ENCODE measurements around the gene CEP70. TPM values are rescaled to one million over a fixed set of nuclear protein-coding genes. Genes with fewer than 3 reads are reported as not detected.
"Not testable (repeated sequence)": the region's sequence is repeated elsewhere in the genome, so short reads cannot be mapped to it uniquely, and the experiment has no call there.

CEP70 gene
- total and polyA plus RNA-seq, 8 donors: 13.6 to 44.0 (median 22.8) TPM

DNA sequence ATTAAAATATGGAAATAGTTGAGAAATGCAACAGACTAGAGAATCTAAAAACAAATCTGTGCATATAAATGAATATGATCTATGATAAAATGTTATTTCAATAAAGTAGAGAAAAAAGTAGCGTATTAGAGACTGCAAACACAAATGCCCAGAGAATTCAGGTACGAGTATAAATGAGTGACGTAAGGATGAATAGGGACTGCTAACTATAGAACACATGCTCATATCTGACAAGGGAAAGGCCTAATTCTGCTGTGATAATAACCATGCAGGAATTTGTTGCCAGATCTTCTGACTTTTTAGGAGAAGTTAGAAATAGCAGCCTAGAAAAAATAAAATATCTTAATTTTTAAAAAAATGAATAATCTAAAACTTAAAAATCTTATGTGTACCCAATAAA lies 86.5 kb downstream of the CEP70 start:
- DNase-seq (no peak), FAIRE-seq (no peak), ATAC-seq (no peak)
- Histone ChIP-seq H3K4me3 (no peak overlapping the region), H3K27ac (no peak overlapping the region), H3K4me1 (no peaks in the 10 kb centered on the region), H3K36me3 (peaks cover 0 to 7% (median 0%) of the 10 kb centered on the region in 3 donors), H3K27me3 (no peaks in the 10 kb centered on the region), H3K9me3 (no peaks in the 10 kb centered on the region)
- intact Hi-C loops (cut with DNase I): no loop called here
- 96 to 97% methylated on average over 3 of the region's 3 CpGs for WGBS, 2 donors
- TF ChIP-seq, protein P1, sequence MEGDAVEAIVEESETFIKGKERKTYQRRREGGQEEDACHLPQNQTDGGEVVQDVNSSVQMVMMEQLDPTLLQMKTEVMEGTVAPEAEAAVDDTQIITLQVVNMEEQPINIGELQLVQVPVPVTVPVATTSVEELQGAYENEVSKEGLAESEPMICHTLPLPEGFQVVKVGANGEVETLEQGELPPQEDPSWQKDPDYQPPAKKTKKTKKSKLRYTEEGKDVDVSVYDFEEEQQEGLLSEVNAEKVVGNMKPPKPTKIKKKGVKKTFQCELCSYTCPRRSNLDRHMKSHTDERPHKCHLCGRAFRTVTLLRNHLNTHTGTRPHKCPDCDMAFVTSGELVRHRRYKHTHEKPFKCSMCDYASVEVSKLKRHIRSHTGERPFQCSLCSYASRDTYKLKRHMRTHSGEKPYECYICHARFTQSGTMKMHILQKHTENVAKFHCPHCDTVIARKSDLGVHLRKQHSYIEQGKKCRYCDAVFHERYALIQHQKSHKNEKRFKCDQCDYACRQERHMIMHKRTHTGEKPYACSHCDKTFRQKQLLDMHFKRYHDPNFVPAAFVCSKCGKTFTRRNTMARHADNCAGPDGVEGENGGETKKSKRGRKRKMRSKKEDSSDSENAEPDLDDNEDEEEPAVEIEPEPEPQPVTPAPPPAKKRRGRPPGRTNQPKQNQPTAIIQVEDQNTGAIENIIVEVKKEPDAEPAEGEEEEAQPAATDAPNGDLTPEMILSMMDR (IDR thresholded peaks at IDR 0.05): no peak

DNA sequence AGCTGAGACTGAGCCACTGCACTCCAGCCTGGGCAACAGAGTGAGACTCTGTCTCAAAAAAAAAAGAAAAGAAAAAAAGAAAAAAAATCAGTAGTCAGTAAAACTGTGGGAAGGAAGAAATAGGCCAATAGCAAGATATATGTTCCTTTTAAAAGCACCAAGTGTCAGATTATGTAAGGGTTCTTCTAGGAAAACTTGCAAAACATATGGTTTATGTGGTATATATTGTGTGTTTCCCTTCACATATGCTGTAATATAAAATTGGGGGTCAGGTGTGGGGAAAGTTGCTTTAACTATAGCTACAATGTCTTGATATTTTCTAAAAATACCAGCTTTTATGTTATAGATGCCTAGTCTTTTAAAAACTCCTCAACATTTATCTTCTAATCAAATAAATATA lies 95.1 kb downstream of the CEP70 start:
- no peak for FAIRE-seq
- peaks cover 0 to 15% (median 6%) of the 10 kb centered on the region in 3 donors for H3K4me1 ChIP-seq
- intact Hi-C loops (cut with DNase I): no loop called here
- H3K9me3 ChIP-seq: no peaks in the 10 kb centered on the region
- ATAC-seq: no peak
- TF ChIP-seq, protein P1 (IDR thresholded peaks at IDR 0.05): no peak
- H3K4me3 ChIP-seq: no peak overlapping the region
- no peak for DNase-seq
- H3K27me3 ChIP-seq: no peaks in the 10 kb centered on the region
- H3K36me3 ChIP-seq: peaks cover 0 to 5% (median 0%) of the 10 kb centered on the region in 3 donors
- H3K27ac ChIP-seq: no peak overlapping the region

DNA sequence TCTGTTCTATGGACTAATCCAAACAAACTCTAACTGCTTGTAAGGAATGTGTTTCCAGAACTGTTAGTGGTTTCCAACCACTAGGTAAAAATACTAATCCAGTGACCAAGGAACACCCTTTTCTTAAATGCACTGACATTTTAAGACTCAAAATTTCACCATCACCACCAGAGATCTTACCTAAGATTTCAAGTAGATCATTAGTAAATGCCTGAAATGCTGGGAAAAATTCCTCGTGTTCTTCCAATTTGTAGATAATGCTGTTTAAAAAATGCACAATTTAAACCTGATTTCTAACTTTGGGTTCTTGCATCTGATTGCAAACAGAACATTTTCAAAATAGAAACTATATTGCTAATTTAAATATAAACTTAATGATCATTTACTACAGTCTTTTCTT lies 96.2 kb downstream of the CEP70 start:
- TF ChIP-seq, protein P1 (IDR thresholded peaks at IDR 0.05): no peak
- Histone ChIP-seq H3K36me3 (peaks cover 0 to 5% (median 0%) of the 10 kb centered on the region in 3 donors), H3K9me3 (no peaks in the 10 kb centered on the region), H3K4me1 (peaks cover 0 to 15% (median 6%) of the 10 kb centered on the region in 3 donors), H3K27me3 (no peaks in the 10 kb centered on the region), H3K27ac (peak overlapping the region in 1 of 4 donors; percentile 36), H3K4me3 (no peak overlapping the region)
- 51 to 62% methylated on average over 1 of the region's 1 CpG for WGBS, 2 donors
- intact Hi-C loops (cut with DNase I): no loop called here
- ATAC-seq (no peak), FAIRE-seq (no peak), DNase-seq (no peak)

DNA sequence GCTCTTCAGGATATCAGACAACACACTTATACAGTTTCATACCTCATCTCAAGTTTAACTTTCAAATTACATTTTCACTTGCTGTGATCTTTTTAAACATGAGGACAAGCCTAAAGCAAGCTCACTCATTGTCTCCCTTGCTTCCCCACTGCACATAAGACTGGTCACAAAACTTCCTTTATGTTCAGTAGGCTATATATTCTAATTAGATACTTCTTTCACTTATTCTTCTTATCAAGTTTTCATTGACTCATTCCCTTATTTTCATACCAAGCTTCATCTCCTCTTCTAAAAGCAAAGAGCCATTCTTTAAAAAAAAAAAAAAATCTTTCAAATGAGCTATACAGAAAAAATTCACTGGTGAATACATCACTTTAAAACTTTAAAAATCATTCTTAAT lies 97.0 kb downstream of the CEP70 start:
- FAIRE-seq: no peak
- Histone ChIP-seq H3K27me3 (no peaks in the 10 kb centered on the region), H3K27ac (peak overlapping the region in 2 of 4 donors; percentile 14 to 36), H3K4me1 (peaks cover 0 to 15% (median 6%) of the 10 kb centered on the region in 3 donors), H3K9me3 (no peaks in the 10 kb centered on the region), H3K36me3 (peaks cover 0 to 5% (median 0%) of the 10 kb centered on the region in 3 donors), H3K4me3 (no peak overlapping the region)
- peak in 1 of 4 donors; percentile 21 for ATAC-seq
- TF ChIP-seq, protein P1 (IDR thresholded peaks at IDR 0.05): no peak
- DNase-seq: no peak
- intact Hi-C loops (cut with DNase I): no loop called here

DNA sequence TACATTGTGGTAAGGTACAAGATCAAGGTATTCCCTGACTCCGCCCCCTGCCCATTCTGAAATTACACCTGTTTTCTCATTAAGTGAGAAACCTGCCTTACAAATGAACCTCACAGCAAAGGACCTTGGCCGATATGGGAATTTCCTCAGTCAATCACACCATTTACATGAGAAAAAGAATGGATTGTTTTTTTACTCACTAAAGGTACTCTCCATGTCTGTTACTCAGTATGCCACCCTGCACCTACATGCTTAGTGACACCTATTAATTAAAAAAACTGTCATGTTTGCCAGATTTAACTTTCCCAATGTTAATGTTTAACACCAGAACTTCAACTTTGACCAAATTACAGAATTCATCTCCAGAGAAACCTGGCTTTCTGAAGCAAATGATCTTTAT lies 97.6 kb downstream of the CEP70 start:
- DNase-seq (no peak), FAIRE-seq (no peak), ATAC-seq (peak in 3 of 4 donors; percentile 54 to 89 (median 73))
- Histone ChIP-seq H3K27ac (peak overlapping the region in 2 of 4 donors; percentile 14 to 39), H3K9me3 (no peaks in the 10 kb centered on the region), H3K36me3 (peaks cover 0 to 5% (median 0%) of the 10 kb centered on the region in 3 donors), H3K27me3 (no peaks in the 10 kb centered on the region), H3K4me3 (no peak overlapping the region), H3K4me1 (peaks cover 0 to 15% (median 6%) of the 10 kb centered on the region in 3 donors)
- WGBS, 2 donors: 55 to 63% methylated on average over 2 of the region's 2 CpGs
- intact Hi-C loops (cut with DNase I): no loop called here
- TF ChIP-seq, protein P1 (IDR thresholded peaks at IDR 0.05): no peak

DNA sequence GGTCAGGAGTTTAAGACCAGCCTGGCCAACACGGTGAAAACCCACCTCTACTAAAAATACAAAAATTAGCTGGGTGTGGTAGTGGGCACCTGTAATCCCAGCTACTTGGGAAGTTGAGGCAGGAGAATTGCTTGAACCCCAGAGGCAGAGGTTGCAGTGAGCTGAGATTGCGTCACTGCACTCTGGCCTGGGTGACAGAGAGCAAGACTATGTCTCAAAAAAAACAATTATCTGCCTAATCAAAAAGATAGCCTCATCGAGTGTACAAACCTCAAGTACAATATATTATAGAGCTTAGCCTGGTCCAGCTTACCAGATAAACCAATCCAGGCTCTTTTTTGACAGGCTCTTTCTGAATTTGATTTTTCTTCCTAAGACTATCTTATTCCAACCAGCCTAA lies 98.4 kb downstream of the CEP70 start:
- intact Hi-C loops (cut with DNase I); DNase-seq; H3K4me3 ChIP-seq; H3K9me3 ChIP-seq; ATAC-seq; H3K27me3 ChIP-seq; H3K36me3 ChIP-seq; FAIRE-seq: not testable (repeated sequence)
- H3K4me1 ChIP-seq: peaks cover 0 to 15% (median 6%) of the 10 kb centered on the region in 3 donors
- WGBS, 2 donors: 81 to 85% methylated on average over 3 of the region's 3 CpGs
- H3K27ac ChIP-seq: peak overlapping the region in 2 of 4 donors; percentile 14 to 39

Measured in pancreas (tissue), 10 donors.